H9 (cell line): ENCODE results near the gene RAX2. TPM values are rescaled to one million over a fixed set of nuclear protein-coding genes. Genes with fewer than 3 reads are reported as not detected.

Experiments
- DNase-seq: peaks from one replicate; pipeline ENCODE4 v3.0.0-alpha.2; 2017
- H2AFZ ChIP-seq: one replicate; pipeline ENCODE4 v1.6.1; 2013; ENCODE audit warnings: mild to moderate bottlenecking, low read length, control low read depth, moderate library complexity
- H2AK5ac ChIP-seq: 2 replicates; pipeline ENCODE4 v1.6.1; 2013; ENCODE audit warnings: low read length, control low read depth, mixed read lengths; ENCODE audit not compliant: insufficient read length
- H2BK120ac ChIP-seq: one replicate; pipeline ENCODE4 v1.6.1; 2013; ENCODE audit warnings: low read depth, mild to moderate bottlenecking, low read length, control low read depth, inconsistent platforms; ENCODE audit not compliant: poor library complexity, severe bottlenecking
- H2BK12ac ChIP-seq: 2 replicates; pipeline ENCODE4 v1.6.1; 2013; ENCODE audit warnings: low read length, control low read depth, mixed read lengths, low read depth; ENCODE audit not compliant: insufficient read length
- H2BK15ac ChIP-seq: 2 replicates; pipeline ENCODE4 v1.6.1; 2013; ENCODE audit warnings: low read depth, low read length, control low read depth
- H2BK20ac ChIP-seq: one replicate; pipeline ENCODE4 v1.6.1; 2013; ENCODE audit warnings: low read depth, mild to moderate bottlenecking, low read length, control low read depth, inconsistent platforms; ENCODE audit not compliant: poor library complexity, severe bottlenecking
- H2BK5ac ChIP-seq: 2 replicates; pipeline ENCODE4 v1.6.1; 2013; ENCODE audit warnings: low read length, control low read depth, mixed read lengths; ENCODE audit not compliant: insufficient read length
- H3K14ac ChIP-seq: 2 replicates; pipeline ENCODE4 v1.6.1; 2013; ENCODE audit warnings: low read length, control low read depth; ENCODE audit not compliant: insufficient read depth
- H3K18ac ChIP-seq: 2 replicates; pipeline ENCODE4 v1.6.1; 2013; ENCODE audit warnings: low read depth, mild to moderate bottlenecking, mixed read lengths, low read length, control low read depth; ENCODE audit not compliant: insufficient read length
- H3K23ac ChIP-seq: 2 replicates; pipeline ENCODE4 v1.6.1; 2013; ENCODE audit warnings: low read length, control low read depth, mixed read lengths, low read depth; ENCODE audit not compliant: insufficient read length
- H3K23me2 ChIP-seq: 2 replicates; pipeline ENCODE4 v1.6.1; 2013; ENCODE audit warnings: low read depth, mild to moderate bottlenecking, mixed read lengths, low read length, control low read depth; ENCODE audit not compliant: insufficient read length, poor library complexity, severe bottlenecking
- H3K27ac ChIP-seq: 2 replicates; pipeline ENCODE4 v1.5.1; 2013; ENCODE audit warnings: low read length, control low read depth, mixed read lengths, low read depth; ENCODE audit not compliant: insufficient read length
- H3K27me3 ChIP-seq: 2 replicates; pipeline ENCODE4 v1.6.1; 2013; ENCODE audit warnings: low read length, control low read depth, inconsistent platforms; ENCODE audit not compliant: insufficient read depth
- H3K4ac ChIP-seq: 2 replicates; pipeline ENCODE4 v1.6.1; 2013; ENCODE audit warnings: low read depth, mild to moderate bottlenecking, control low read depth, inconsistent platforms, low read length, moderate library complexity
- H3K4me1 ChIP-seq: 2 replicates; pipeline ENCODE4 v1.6.1; 2013; ENCODE audit warnings: low read length, control low read depth, inconsistent platforms; ENCODE audit not compliant: insufficient read depth
- H3K4me2 ChIP-seq: 2 replicates; pipeline ENCODE4 v1.6.1; 2013; ENCODE audit warnings: low read length, control low read depth, mixed read lengths; ENCODE audit not compliant: insufficient read length, insufficient read depth
- H3K56ac ChIP-seq: 2 replicates; pipeline ENCODE4 v1.6.1; 2013; ENCODE audit warnings: low read depth, mild to moderate bottlenecking, mixed read lengths, low read length, control low read depth; ENCODE audit not compliant: insufficient read length
- H3K79me1 ChIP-seq: 2 replicates; pipeline ENCODE4 v1.6.1; 2013; ENCODE audit warnings: low read depth, mild to moderate bottlenecking, moderate library complexity, low read length, control low read depth, inconsistent platforms; ENCODE audit not compliant: insufficient read depth, poor library complexity, severe bottlenecking
- H3K79me2 ChIP-seq: 2 replicates; pipeline ENCODE4 v1.6.1; 2013; ENCODE audit warnings: low read length, control low read depth, inconsistent platforms; ENCODE audit not compliant: insufficient read depth
- H3K9ac ChIP-seq: 2 replicates; pipeline ENCODE4 v1.6.1; 2013; ENCODE audit warnings: low read length, control low read depth, mixed read lengths; ENCODE audit not compliant: insufficient read length; ENCODE audit errors: extremely low read depth
- H3K9me3 ChIP-seq: one replicate; pipeline ENCODE4 v1.6.1; 2013; ENCODE audit warnings: low read depth, low read length, inconsistent platforms; ENCODE audit not compliant: control insufficient read depth
- H3T11ph ChIP-seq: one replicate; pipeline ENCODE4 v1.6.1; 2013; ENCODE audit warnings: mild to moderate bottlenecking, low read length, control low read depth, inconsistent platforms
- H4K20me1 ChIP-seq: one replicate; pipeline ENCODE4 v1.6.1; 2013; ENCODE audit not compliant: control insufficient read depth, insufficient read length, insufficient read depth
- H4K5ac ChIP-seq: 2 replicates; pipeline ENCODE4 v1.6.1; 2013; ENCODE audit warnings: low read depth, mild to moderate bottlenecking, mixed read lengths, low read length, control low read depth; ENCODE audit not compliant: insufficient read length
- H4K8ac ChIP-seq: replicated peaks from 2 replicates; pipeline ENCODE4 v1.6.1; 2013; ENCODE audit warnings: low read length, control low read depth, mixed read lengths, low read depth; ENCODE audit not compliant: insufficient read length
- H4K91ac ChIP-seq: 2 replicates; pipeline ENCODE4 v1.6.1; 2013; ENCODE audit warnings: low read depth, mild to moderate bottlenecking, moderate library complexity, mixed read lengths, low read length, control low read depth; ENCODE audit not compliant: insufficient read length
- H3K27ac Mint-ChIP-seq, 3 experiments: 2 replicates in 2 of 3; 3 replicates in 1 of 3; pipeline ENCODE4 v1.8.0; 2020 to 2021; ENCODE audit warnings: mixed read lengths in 3 of 3, mild to moderate bottlenecking in 1 of 3, moderate library complexity in 1 of 3
- H3K27me3 Mint-ChIP-seq: 2 replicates; pipeline ENCODE4 v1.8.0; 2021; ENCODE audit warnings: low read depth, mild to moderate bottlenecking, moderate library complexity, mixed read lengths
- H3K36me3 Mint-ChIP-seq, 3 experiments: 2 replicates in 2 of 3; 3 replicates in 1 of 3; pipeline ENCODE4 v1.8.0; 2020 to 2021; ENCODE audit warnings: low read depth in 3 of 3, mixed read lengths in 3 of 3; ENCODE audit not compliant: insufficient read depth in 1 of 3
- H3K4me1 Mint-ChIP-seq, 2 experiments: 2 replicates each; pipeline ENCODE4 v1.8.0; 2020; ENCODE audit warnings: mixed read lengths in 2 of 2
- H3K4me3 Mint-ChIP-seq, 2 experiments: 2 replicates in 1 of 2; 3 replicates in 1 of 2; pipeline ENCODE4 v1.8.0; 2020 to 2021; ENCODE audit warnings: mild to moderate bottlenecking in 2 of 2, mixed read lengths in 2 of 2, moderate library complexity in 1 of 2
- H3K9me3 Mint-ChIP-seq, 2 experiments: 2 replicates in 1 of 2; 3 replicates in 1 of 2; pipeline ENCODE4 v1.8.0; 2020; ENCODE audit warnings: mild to moderate bottlenecking in 2 of 2, mixed read lengths in 2 of 2, moderate library complexity in 1 of 2
- CTCF ChIP-seq: fragments of 200-600 bp; sonication (generic); conservative IDR thresholded peaks from 3 replicates; pipeline ENCODE4 v1.8.0; 2021; ENCODE audit warnings: antibody characterized with exemption, mild to moderate bottlenecking
- WGBS: extraction: QIAGEN DNeasy Blood & Tissue Kit; methylation state at CpG from one replicate; pipeline ENCODE4 v1.1.7; 2013; ENCODE audit warnings: missing lambda C conversion rate, low lambda C conversion rate, mixed read lengths; ENCODE audit not compliant: insufficient read length; ENCODE audit errors: extremely low coverage; 5-methylcytosine and 5-hydroxymethylcytosine counted together
- total RNA-seq: library from RNA; stranded (reverse); gene quantifications from 2 replicates; pipeline ENCODE4 v1.2.1, GENCODE V29; 2021

Gene RAX2
- total RNA-seq, 1 experiment from 2014 or later, result not detected

GRCh38 chr19:3813473-3814392 is 41.7 kb upstream of the RAX2 start:
- H3K27me3 ChIP-seq, result no peaks in the 10 kb centered on the region
- no peak overlapping the region for H2AFZ ChIP-seq
- H2AK5ac ChIP-seq, result no peak overlapping the region
- DNase-seq, result peak; percentile 24
- H4K8ac ChIP-seq, result no peak overlapping the region
- no peaks in the 10 kb centered on the region for H3K23me2 ChIP-seq
- no peak overlapping the region for H3K56ac ChIP-seq
- H2BK120ac ChIP-seq, result no peak overlapping the region
- H3K27ac ChIP-seq, result no peak overlapping the region
- H3K4me2 ChIP-seq, result no peak overlapping the region
- no peak overlapping the region for H2BK15ac ChIP-seq
- no peak overlapping the region for H3K4ac ChIP-seq
- H2BK5ac ChIP-seq, result no peak overlapping the region
- Mint-ChIP-seq H3K27ac (no peak overlapping the region), H3K9me3 (no peaks in the 10 kb centered on the region), H3K36me3 (no peaks in the 10 kb centered on the region), H3K4me3 (no peak overlapping the region), H3K27me3 (no peaks in the 10 kb centered on the region), H3K4me1 (no peaks in the 10 kb centered on the region)
- H3K18ac ChIP-seq, result no peak overlapping the region
- no peak overlapping the region for H3K9ac ChIP-seq
- H3K14ac ChIP-seq, result no peak overlapping the region
- no peaks in the 10 kb centered on the region for H3K4me1 ChIP-seq
- no CpG with 5 or more reads among the region's 22 CpGs for WGBS
- peaks cover 2% of the 10 kb centered on the region for H4K20me1 ChIP-seq
- H3K9me3 ChIP-seq, result no peaks in the 10 kb centered on the region
- no peak overlapping the region for H3T11ph ChIP-seq
- H2BK20ac ChIP-seq, result no peak overlapping the region
- no peaks in the 10 kb centered on the region for H3K79me2 ChIP-seq
- H4K5ac ChIP-seq, result no peak overlapping the region
- H3K79me1 ChIP-seq, result no peaks in the 10 kb centered on the region
- H4K91ac ChIP-seq, result no peak overlapping the region
- no peak for TF ChIP-seq CTCF
- no peak overlapping the region for H2BK12ac ChIP-seq
- H3K23ac ChIP-seq, result no peak overlapping the region
